ENCODE measurements around the gene CDC37L1.
A peak's percentile ranks its signal among the peaks of the same experiment; 100 is the strongest.

CDC37L1 gene

DNA sequence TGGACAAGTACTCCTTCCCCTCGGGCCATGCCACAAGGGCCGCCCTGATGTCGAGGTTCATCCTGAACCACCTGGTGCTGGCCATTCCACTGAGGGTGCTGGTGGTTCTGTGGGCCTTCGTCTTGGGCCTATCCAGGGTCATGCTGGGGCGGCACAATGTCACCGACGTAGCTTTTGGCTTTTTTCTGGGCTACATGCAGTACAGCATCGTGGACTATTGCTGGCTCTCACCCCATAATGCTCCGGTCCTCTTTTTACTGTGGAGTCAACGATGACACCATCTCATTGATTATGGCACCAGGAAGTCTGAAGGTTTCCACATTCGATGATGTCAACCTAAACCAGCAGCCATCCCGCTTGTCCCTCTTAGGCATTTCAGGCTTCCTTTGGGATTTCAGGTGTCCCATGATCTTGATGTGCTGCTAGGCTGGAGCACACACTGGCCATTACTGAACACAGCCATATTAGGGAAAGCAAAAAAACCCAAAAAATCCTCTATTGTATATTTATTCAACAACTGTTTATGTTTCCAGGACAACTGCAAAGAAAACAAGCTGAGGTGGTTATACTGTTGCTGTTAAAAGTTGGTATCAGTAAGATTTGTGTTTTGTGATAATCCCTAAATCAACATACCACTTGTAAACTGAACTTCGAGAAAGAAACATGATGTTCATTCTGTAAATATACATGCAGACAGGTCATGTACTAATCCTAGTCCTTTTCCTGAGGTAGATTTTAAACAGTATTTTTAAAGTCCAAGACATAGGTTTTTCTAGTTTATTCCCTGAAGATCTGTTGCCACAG, 16.2 kb upstream of the CDC37L1 start:
- TF ChIP-seq CTCF (IDR thresholded peaks at IDR 0.05): no peak
- peaks cover 26 to 31% of the 10 kb centered on the region in 2 experiments for H3K4me1 ChIP-seq (ENCODE audit: control insufficient read depth in 1 of 2, insufficient read depth in 1 of 2, low read depth in 1 of 2, low read length in 1 of 2)
- no peak overlapping the region for H3K27ac ChIP-seq

DNA sequence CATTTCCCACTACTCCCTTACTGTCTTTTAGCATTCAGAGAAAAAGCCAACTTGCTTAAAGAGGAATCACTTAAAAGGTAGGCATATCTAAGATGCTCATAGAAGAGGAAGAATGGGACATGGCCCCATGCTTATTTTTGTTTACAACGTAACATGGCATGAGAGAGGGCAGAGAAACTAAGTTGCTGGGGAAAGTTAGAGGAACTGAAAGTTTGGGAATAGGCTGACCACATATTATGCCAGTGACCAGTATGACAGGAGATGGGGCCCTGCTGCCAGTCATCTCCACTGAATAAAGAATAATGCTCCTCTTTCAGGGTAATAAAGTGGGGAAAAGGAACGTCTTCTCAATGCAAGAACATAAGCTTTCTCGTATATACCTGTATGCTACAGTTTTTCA, 15.4 kb upstream of the CDC37L1 start:
- no peaks in the 10 kb centered on the region for H3K36me3 ChIP-seq
- H3K4me1 ChIP-seq (ENCODE audit: control insufficient read depth in 1 of 2, insufficient read depth in 1 of 2, low read depth in 1 of 2, low read length in 1 of 2): peaks cover 26 to 31% of the 10 kb centered on the region in 2 experiments
- no peak overlapping the region for H3K4me3 ChIP-seq (ENCODE audit: low read depth in 1 of 2, low read length in 1 of 2)
- H3K9me3 ChIP-seq: no peaks in the 10 kb centered on the region
- TF ChIP-seq CTCF (IDR thresholded peaks at IDR 0.05): no peak
- H3K27ac ChIP-seq: no peak overlapping the region
- peaks cover 60% of the 10 kb centered on the region for H3K27me3 ChIP-seq

More for the DNA sequence above, 16.2 kb upstream of the CDC37L1 start:
- Histone ChIP-seq H3K36me3 (no peaks in the 10 kb centered on the region), H3K27me3 (peaks cover 60% of the 10 kb centered on the region), H3K4me3 (ENCODE audit: low read depth in 1 of 2, low read length in 1 of 2) (peak overlapping the region; percentile 71 to 77), H3K9me3 (no peaks in the 10 kb centered on the region)

- Histone ChIP-seq H3K4me1 (ENCODE audit: control insufficient read depth in 1 of 2, insufficient read depth in 1 of 2, low read depth in 1 of 2, low read length in 1 of 2) (peaks cover 26 to 32% of the 10 kb centered on the region in 2 experiments), H3K27me3 (peaks cover 50% of the 10 kb centered on the region), H3K36me3 (no peaks in the 10 kb centered on the region), H3K9me3 (no peaks in the 10 kb centered on the region), H3K4me3 (ENCODE audit: low read depth in 1 of 2, low read length in 1 of 2) (no peak overlapping the region), H3K27ac (no peak overlapping the region)
- no peak for TF ChIP-seq CTCF (IDR thresholded peaks at IDR 0.05)
Observed at GRCh38 chr9:4665357-4665756, 14.0 kb upstream of the CDC37L1 start.

DNA sequence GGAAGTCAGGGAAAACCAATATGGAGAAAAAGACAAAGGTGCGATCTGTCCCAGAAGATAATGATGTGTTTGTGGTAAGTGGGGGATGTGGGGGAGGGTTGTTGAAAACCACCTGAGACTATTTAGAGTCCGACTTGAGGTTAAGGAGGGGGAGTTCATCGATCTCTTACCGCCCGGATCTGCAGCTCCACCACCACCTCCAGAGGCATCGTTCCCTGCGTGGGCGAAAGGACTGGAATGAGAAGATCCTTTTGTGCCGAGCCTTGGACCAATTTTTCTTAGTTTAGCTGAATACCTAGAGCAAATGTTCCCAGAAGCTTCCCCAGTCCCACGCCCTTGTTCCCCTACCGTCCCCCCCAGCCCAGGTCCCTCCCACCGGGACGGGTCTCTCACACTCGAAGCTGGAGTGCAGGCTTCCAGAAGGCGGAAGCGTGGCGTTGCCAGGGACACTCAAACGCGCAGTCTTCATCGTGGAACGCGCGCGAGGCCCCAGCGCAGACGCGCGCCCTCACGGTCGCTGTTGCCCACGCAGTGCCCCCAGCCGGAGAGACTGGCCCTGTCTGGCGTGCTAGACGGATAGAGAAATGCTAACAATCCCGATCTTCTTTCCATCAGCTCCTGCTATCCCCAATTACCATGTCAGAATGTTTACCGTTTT, 13.2 kb upstream of the CDC37L1 start, which contains the start of gene SPATA6L:
Gene SPATA6L, minus strand, starts transcription at position 439 of the 658 bp plus-strand sequence. Its CDS starts 230 bp downstream, at position 209.
- H3K27ac ChIP-seq: no peak within 1 kb of the TSS
- peak within 1 kb of the TSS; percentile 44 to 56 for H3K4me3 ChIP-seq (ENCODE audit: low read depth in 1 of 2, low read length in 1 of 2)

DNA sequence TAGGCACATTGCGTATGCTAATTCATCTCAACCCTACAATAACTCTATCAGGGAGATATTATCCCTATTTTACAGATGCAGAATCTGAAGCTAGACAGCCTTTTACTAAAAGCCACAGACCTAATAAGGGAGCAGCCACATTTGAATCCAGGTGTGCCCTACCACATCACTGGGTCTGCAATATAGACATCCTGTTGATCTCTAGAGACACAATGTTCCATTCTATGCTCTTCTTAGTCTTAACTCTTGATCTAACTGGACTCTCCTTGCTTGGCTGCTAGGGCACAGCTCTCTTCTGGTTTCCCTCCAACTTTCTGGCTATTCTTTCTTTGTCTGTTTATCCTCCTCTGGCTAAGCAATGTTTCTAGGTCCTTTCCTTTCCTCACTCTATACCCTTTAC, 11.7 kb upstream of the CDC37L1 start:
- Histone ChIP-seq H3K4me3 (ENCODE audit: low read depth in 1 of 2, low read length in 1 of 2) (no peak overlapping the region), H3K36me3 (no peaks in the 10 kb centered on the region), H3K9me3 (no peaks in the 10 kb centered on the region), H3K27ac (no peak overlapping the region), H3K27me3 (peaks cover 38% of the 10 kb centered on the region), H3K4me1 (ENCODE audit: control insufficient read depth in 1 of 2, insufficient read depth in 1 of 2, low read depth in 1 of 2, low read length in 1 of 2) (peaks cover 21 to 28% of the 10 kb centered on the region in 2 experiments)
- no peak for TF ChIP-seq CTCF (IDR thresholded peaks at IDR 0.05)

More for the DNA sequence above, 13.2 kb upstream of the CDC37L1 start, which contains the start of gene SPATA6L:
- Histone ChIP-seq H3K9me3 (no peaks in the 10 kb centered on the region), H3K4me1 (ENCODE audit: control insufficient read depth in 1 of 2, insufficient read depth in 1 of 2, low read depth in 1 of 2, low read length in 1 of 2) (peaks cover 31 to 38% of the 10 kb centered on the region in 2 experiments), H3K27me3 (peaks cover 42% of the 10 kb centered on the region), H3K36me3 (no peaks in the 10 kb centered on the region)
- TF ChIP-seq CTCF (IDR thresholded peaks at IDR 0.05): no peak
